GM12878 (cell line): ENCODE data around the gene ORAI3.

Source experiments
- CHD4 ChIP-seq: fragments of 200-600 bp; sonication (generic); IDR thresholded peaks from 2 replicates; pipeline ENCODE4 v1.6.1; 2016; ENCODE audit warnings: mild to moderate bottlenecking
- EP300 ChIP-seq, 2 experiments: fragments of 150-350 bp in 1 of 2; IDR thresholded peaks; 2 replicates each; pipeline ENCODE4 v1.6.1; 2011 to 2012; ENCODE audit warnings: low read depth in 2 of 2, low read length in 2 of 2, borderline replicate concordance in 1 of 2, improper control_type of control experiment in 1 of 2, inconsistent platforms in 1 of 2; ENCODE audit not compliant: control insufficient read depth in 1 of 2
- EZH2 ChIP-seq: IDR thresholded peaks from 2 replicates; pipeline ENCODE4 v1.6.1; 2012; ENCODE audit warnings: low read depth, mild to moderate bottlenecking, control low read depth, inconsistent platforms, low read length, borderline replicate concordance; ENCODE audit not compliant: control insufficient read depth
- JUNB ChIP-seq: IDR thresholded peaks from 2 replicates; pipeline ENCODE4 v1.6.1; 2016; ENCODE audit warnings: antibody characterized with exemption, mild to moderate bottlenecking
- NBN ChIP-seq: fragments of 450-650 bp; IDR thresholded peaks from 2 replicates; pipeline ENCODE4 v1.6.1; 2016
- POLR2AphosphoS5 ChIP-seq: IDR thresholded peaks from 2 replicates; pipeline ENCODE4 v1.6.1; 2011; ENCODE audit warnings: mild to moderate bottlenecking, low read length, inconsistent platforms
- RCOR1 ChIP-seq: conservative IDR thresholded peaks from 2 replicates; pipeline ENCODE4 v1.6.1; 2012; ENCODE audit warnings: low read depth, low read length, improper control_type of control experiment
- TAF1 ChIP-seq: IDR thresholded peaks from 2 replicates; pipeline ENCODE4 v1.6.1; 2011; ENCODE audit warnings: mild to moderate bottlenecking, low read depth, low read length, borderline replicate concordance
- USF1 ChIP-seq: IDR thresholded peaks from 2 replicates; pipeline ENCODE4 v1.6.1; 2011; ENCODE audit warnings: borderline replicate concordance, low read depth, mild to moderate bottlenecking, moderate library complexity, mixed read lengths, low read length; ENCODE audit not compliant: insufficient read depth; ENCODE audit errors: extremely low read length
- YY1 ChIP-seq: IDR thresholded peaks from 2 replicates; pipeline ENCODE4 v1.6.1; 2011; ENCODE audit warnings: low read depth, mild to moderate bottlenecking, low read length
- TF ChIP-seq, protein P1 (sequence below), 3 experiments: IDR thresholded peaks in 2 of 3; conservative IDR thresholded peaks in 1 of 3; 2 replicates each; pipeline ENCODE4 v1.5.1; 2011; ENCODE audit warnings: low read depth in 3 of 3, low read length in 3 of 3, mild to moderate bottlenecking in 3 of 3, control low read depth in 2 of 3, moderate library complexity in 2 of 3, inconsistent platforms in 1 of 3, mixed read lengths in 1 of 3; ENCODE audit not compliant: control insufficient read depth in 2 of 3, insufficient read depth in 1 of 3; ENCODE audit errors: extremely low read depth in 1 of 3
- TF ChIP-seq, protein P2 (sequence below): fragments of 450-650 bp; IDR thresholded peaks from 2 replicates; pipeline ENCODE4 v1.6.1; 2018; ENCODE audit warnings: borderline replicate concordance, mild to moderate bottlenecking; ENCODE audit not compliant: partially characterized antibody
- TF ChIP-seq, protein P3 (sequence below): IDR thresholded peaks from 2 replicates; pipeline ENCODE4 v1.6.1; 2012; ENCODE audit warnings: low read depth, low read length, improper control_type of control experiment

GRCh38 chr16:30977502-30977901, 28.6 kb downstream of the ORAI3 start:
- TF ChIP-seq EP300 (IDR thresholded peaks at IDR 0.05; ENCODE audit: borderline replicate concordance in 1 of 2, control insufficient read depth in 1 of 2, low read depth in 2 of 2, low read length in 2 of 2), result no peak
- TF ChIP-seq, protein P1, sequence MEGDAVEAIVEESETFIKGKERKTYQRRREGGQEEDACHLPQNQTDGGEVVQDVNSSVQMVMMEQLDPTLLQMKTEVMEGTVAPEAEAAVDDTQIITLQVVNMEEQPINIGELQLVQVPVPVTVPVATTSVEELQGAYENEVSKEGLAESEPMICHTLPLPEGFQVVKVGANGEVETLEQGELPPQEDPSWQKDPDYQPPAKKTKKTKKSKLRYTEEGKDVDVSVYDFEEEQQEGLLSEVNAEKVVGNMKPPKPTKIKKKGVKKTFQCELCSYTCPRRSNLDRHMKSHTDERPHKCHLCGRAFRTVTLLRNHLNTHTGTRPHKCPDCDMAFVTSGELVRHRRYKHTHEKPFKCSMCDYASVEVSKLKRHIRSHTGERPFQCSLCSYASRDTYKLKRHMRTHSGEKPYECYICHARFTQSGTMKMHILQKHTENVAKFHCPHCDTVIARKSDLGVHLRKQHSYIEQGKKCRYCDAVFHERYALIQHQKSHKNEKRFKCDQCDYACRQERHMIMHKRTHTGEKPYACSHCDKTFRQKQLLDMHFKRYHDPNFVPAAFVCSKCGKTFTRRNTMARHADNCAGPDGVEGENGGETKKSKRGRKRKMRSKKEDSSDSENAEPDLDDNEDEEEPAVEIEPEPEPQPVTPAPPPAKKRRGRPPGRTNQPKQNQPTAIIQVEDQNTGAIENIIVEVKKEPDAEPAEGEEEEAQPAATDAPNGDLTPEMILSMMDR (IDR thresholded peaks at IDR 0.05 in 2 of 3, conservative IDR thresholded peaks at IDR 0.05 in 1 of 3; ENCODE audit: control insufficient read depth in 2 of 3, extremely low read depth in 1 of 3, insufficient read depth in 1 of 3, low read depth in 3 of 3, low read length in 3 of 3), result peak; percentile 9 to 37 (median 32); a peak in 4 of 6 replicates
- no peak for TF ChIP-seq EZH2
- TF ChIP-seq, protein P2, sequence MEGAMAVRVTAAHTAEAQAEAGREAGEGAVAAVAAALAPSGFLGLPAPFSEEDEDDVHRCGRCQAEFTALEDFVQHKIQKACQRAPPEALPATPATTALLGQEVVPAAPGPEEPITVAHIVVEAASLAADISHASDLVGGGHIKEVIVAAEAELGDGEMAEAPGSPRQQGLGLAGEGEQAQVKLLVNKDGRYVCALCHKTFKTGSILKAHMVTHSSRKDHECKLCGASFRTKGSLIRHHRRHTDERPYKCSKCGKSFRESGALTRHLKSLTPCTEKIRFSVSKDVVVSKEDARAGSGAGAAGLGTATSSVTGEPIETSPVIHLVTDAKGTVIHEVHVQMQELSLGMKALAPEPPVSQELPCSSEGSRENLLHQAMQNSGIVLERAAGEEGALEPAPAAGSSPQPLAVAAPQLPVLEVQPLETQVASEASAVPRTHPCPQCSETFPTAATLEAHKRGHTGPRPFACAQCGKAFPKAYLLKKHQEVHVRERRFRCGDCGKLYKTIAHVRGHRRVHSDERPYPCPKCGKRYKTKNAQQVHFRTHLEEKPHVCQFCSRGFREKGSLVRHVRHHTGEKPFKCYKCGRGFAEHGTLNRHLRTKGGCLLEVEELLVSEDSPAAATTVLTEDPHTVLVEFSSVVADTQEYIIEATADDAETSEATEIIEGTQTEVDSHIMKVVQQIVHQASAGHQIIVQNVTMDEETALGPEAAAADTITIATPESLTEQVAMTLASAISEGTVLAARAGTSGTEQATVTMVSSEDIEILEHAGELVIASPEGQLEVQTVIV, result no peak
- no peak for TF ChIP-seq YY1
- TF ChIP-seq POLR2AphosphoS5, result no peak
- no peak for TF ChIP-seq JUNB
- TF ChIP-seq NBN, result no peak
- TF ChIP-seq TAF1, result no peak
- TF ChIP-seq CHD4, result no peak
- TF ChIP-seq USF1, result no peak
- TF ChIP-seq, protein P3, sequence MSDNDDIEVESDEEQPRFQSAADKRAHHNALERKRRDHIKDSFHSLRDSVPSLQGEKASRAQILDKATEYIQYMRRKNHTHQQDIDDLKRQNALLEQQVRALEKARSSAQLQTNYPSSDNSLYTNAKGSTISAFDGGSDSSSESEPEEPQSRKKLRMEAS, result no peak
- no peak for TF ChIP-seq RCOR1
